ELR (cell line): Measurements from ENCODE around the gene ENPP1.
A peak's percentile ranks its signal among the peaks of the same experiment; 100 is the strongest.
"Not testable (repeated sequence)": the region's sequence is repeated elsewhere in the genome, so short reads cannot be mapped to it uniquely, and the experiment has no call there.

Experiments
- DNase-seq: peaks from one replicate; pipeline ENCODE4 v3.0.0-alpha.2; 2015; ENCODE audit warnings: low read depth

The ENPP1 gene

DNA sequence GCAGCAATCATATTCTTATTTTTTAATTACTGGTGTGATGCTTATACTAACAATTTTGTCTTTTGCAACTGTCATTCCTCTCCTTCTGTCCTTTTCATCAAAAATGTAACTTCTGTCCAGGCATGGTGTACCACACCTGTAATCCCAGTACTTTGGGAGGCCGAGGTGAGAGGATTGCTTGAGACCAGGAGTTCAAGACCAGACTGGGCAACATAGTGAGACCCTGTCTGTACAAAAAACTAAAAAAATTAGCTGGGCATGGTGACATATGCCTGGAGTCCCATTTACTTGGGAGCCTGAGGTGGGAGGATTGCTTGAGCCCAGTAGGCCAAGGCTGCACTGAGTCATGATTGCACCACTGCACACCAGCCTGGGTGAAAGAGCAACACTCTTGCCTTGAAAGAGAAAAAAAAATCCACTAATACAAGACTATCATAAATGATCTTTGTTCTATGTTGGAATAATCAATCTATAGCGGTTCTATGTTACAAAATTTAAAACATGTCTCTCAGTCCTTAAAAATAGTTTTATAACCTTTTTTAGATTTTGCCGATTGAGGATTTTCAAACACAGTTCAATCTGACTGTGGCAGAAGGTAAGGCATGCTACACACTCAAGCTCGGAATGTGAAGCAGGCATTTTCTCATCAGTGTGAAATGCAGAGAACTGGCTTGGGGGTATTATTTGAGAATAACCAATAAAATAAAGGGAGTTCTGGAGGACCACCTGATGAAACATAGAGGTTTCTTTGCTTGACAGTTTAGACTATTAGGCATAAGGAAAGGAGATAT, 70.4 kb downstream of the ENPP1 start:
- DNase-seq: no peak

- no peak for DNase-seq
Measured at GRCh38 chr6:131883016-131883415, 75.2 kb downstream of the ENPP1 start.

- no peak for DNase-seq
Measured at GRCh38 chr6:131885237-131885636, 77.4 kb downstream of the ENPP1 start.

GRCh38 chr6:131886517-131886916, 78.7 kb downstream of the ENPP1 start:
- DNase-seq: no peak

DNA sequence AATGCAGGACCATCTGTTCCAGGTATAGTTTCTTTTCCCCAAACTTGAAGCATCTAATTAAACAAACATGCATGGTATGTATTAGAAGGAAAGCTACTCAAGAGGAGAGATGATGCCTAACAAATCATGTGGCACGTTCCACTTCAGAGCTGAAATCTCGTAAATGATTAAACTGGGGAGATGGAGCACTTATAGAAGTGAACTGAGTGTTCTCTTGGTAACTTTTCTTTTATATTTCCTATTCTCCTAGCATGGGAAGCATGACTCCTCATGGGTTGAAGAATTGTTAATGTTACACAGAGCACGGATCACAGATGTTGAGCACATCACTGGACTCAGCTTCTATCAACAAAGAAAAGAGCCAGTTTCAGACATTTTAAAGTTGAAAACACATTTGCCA, 82.3 kb downstream of the ENPP1 start:
- no peak for DNase-seq

GRCh38 chr6:131893198-131893597, 85.4 kb downstream of the ENPP1 start:
- no peak for DNase-seq

DNA sequence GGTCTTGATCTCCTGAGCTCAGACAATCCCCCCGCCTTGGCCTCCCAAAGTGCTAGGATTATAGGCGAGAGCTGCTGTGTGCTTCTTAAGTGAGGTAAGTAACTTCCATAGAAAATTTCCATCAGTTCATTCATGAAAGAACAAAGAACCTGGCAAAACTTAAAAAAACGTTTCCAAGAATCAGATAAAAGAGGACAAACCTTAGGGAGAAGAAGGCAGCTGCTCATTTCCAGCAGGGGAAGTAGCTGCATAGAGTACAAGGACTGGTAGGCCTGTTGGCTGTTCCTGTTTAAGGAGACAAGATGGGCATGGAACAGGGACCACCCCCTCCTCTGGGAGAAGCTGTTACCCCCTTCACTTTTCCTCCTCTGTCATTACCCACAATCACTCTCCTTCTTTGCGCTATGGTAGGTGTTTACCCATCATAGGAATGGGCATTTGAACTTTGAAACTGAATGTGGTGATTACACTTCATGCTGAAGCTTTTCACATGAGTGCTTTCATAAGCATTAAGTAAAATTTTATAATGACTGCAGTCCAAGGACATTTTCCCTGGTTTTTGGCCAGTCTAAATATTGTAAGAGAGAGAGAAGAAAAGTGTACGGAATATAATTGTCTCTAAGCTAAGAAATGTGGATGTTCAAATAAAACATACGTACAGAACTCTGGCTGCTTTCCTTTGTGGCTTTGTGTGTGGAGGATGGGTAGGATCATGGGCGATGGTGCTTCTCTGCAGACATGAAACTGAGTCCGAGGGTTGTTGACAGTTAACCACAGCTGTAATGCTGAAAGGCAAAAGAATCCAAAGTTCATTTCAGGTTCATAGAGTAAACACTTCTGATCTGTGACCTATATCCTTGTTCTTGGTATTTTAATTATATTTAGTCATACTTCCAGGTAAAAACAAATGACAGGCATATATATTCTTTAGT, 86.9 kb downstream of the ENPP1 start:
- no peak for DNase-seq

GRCh38 chr6:131897050-131897435, 89.2 kb downstream of the ENPP1 start:
- DNase-seq: no peak

GRCh38 chr6:131897621-131898020, 89.8 kb downstream of the ENPP1 start:
- DNase-seq: no peak

GRCh38 chr6:131898718-131899117, 90.9 kb downstream of the ENPP1 start:
- no peak for DNase-seq

DNA sequence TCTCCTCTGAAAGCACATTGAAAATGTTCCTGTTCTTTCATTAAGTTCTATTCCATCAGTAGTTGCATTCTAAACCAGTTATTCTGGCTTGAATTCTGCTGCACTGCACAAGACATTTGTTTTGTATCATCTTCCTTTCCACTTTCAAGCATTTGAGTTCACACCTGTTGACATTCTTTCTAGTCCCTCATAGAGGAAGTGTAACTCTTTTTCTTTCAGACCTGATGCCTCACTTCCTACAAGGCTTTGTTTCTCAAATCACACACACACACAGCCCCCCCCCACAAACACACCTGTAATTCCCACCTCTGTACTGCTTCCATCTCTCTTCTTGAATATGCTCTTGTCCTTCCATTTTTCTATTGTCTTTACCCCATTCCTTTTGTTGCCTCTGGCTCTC, 92.4 kb downstream of the ENPP1 start:
- DNase-seq: no peak

DNA sequence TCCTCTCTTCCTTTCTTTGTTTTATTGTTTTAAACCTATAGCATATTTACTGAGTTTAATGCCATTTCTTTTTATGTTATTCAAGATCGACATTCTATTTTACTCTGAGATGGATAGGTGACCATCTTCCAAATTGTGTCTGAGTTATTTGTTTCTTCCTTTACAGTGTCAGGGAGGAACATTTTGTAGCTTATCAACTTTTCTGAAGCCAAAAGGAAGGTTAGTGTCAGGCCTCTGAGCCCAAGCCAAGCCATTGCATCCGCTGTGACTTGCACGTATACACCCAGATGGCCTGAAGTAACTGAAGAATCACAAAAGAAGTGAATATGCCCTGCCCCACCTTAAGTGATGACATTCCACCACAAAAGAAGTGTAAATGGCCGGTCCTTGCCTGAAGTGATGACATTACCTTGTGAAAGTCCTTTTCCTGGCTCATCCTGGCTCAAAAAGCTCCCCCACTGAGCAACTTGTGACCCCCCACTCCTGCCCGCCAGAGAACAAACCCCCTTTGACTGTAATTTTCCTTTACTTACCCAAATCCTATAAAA, 93.6 kb downstream of the ENPP1 start:
- not testable (repeated sequence) for DNase-seq

GRCh38 chr6:131903734-131904133, 95.9 kb downstream of the ENPP1 start:
- DNase-seq: not testable (repeated sequence)

GRCh38 chr6:131908787-131909186, 101.0 kb downstream of the ENPP1 start:
- not testable (repeated sequence) for DNase-seq

DNA sequence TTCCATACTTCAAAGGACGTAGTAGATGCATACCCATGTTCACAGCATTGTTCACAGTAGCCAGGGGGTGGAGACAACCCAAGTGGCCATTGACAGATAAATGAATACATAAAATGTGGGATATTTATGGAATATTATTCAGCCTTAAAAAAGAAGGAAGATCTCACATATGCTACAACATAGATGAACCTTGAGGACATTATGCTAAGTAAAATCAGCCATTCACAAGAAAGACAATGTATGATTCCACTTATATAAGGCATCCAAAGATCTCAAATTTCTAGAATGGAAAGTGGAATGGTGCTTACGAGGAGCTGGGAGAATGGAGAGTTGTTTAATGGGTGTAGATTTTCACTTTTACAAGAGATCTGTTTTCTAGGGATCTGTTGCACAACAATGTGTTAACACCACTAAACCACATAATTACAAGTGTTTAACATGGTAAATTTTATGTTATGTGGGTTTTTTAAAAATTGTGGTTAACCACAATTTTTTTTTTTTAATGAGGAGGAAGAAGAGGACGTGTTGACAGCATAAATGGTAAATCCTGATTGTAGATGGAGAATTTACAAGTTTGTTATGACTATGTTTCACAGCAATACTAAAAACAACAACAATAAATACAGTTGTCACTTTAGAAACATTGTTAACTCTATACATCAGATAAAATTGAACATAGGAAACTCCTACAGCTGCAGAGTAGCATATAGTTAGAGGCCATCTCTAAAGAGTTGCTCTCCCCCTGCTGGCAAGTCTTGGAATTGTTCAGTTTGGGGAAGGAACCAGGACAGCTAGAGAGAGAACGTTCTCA, 101.8 kb downstream of the ENPP1 start:
- DNase-seq: peak; percentile 84

GRCh38 chr6:131910219-131910589, 102.4 kb downstream of the ENPP1 start:
- no peak for DNase-seq

DNA sequence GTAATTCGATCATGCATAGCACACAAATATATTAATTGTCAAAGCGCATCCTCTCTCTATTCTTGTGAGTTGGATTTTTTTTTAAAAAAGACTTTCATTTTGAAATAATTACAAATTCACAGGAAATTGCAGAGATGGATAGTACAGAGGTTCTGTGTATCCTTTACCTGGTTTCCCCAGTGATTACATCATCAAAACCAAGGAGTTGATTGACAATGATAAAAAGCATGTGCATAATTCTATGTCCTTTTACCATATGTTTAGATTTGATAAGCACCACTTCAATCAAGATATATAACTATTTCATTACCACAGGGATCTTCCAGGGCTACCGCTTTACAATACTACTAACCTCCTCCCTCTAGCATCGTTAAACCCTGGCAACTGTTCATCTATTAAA, 103.1 kb downstream of the ENPP1 start:
- DNase-seq: no peak

GRCh38 chr6:131911951-131912350, 104.1 kb downstream of the ENPP1 start:
- peak; percentile 36 for DNase-seq

DNA sequence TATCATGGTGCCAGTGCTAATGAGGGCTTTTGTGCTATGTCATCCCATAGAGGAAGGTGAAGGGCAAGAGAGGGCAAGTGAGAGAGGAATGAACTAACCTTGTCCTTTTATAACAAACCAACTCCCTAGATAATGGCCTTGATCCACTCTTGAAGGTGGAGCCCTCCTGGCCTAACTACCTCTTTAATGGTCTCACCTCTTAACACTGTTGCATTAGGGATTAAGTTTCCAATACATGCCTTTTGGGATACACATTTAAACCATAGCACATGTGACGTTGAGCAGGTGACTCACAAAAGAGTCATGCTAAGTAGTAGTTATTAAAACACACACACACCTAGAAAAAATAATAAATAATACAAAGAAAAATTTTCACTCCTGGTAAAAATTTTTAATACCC, 106.4 kb downstream of the ENPP1 start:
- DNase-seq: peak; percentile 77

DNA sequence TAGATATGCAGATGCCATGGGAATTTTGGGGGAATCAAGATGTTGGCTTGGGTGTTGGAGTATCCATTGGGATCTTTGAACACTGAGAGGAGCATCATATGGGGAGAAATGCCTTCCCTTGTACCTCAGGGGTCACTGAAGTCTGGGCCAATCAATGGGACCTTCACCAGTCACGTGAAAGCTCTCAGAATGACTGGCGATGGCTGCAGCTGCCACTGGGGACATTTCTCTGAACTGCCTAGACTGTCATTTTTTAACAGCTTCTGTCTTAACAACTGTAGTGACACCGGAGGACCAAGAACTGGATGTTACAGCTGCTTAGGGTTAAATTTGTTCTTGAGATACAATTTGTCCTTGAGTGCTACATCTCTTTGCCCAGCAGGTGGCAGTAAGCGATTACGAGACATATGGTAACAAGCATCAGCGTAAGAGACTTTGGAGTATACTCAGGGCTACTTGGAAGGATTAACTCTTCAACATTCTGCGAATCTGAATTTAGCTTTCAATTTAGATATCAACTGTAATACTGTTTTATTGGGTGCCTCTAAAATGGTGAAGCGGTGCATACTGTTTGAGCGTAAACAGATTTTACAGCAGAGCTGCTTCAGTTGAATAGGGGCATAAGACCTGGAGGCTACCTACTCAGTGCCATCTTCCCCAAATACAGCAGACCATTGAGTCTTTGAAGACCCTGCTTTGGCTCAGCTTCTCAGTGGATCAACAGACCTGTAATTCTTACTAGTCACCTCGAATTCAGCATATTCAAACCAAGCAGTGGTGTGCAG, 107.3 kb downstream of the ENPP1 start:
- peak; percentile 85 for DNase-seq
